HG02571 (cell line): ENCODE measurements around the gene QRICH2.
"Not testable (repeated sequence)": the region's sequence is repeated elsewhere in the genome, so short reads cannot be mapped to it uniquely, and the experiment has no call there.

ENCODE experiments used
- ATAC-seq: cut with Tn5 transposase; IDR thresholded peaks from one replicate; pipeline ENCODE4 v1.9.1; 2021; ENCODE audit warnings: mild to moderate bottlenecking, moderate library complexity; ENCODE audit not compliant: unreplicated experiment

Gene QRICH2, protein sequence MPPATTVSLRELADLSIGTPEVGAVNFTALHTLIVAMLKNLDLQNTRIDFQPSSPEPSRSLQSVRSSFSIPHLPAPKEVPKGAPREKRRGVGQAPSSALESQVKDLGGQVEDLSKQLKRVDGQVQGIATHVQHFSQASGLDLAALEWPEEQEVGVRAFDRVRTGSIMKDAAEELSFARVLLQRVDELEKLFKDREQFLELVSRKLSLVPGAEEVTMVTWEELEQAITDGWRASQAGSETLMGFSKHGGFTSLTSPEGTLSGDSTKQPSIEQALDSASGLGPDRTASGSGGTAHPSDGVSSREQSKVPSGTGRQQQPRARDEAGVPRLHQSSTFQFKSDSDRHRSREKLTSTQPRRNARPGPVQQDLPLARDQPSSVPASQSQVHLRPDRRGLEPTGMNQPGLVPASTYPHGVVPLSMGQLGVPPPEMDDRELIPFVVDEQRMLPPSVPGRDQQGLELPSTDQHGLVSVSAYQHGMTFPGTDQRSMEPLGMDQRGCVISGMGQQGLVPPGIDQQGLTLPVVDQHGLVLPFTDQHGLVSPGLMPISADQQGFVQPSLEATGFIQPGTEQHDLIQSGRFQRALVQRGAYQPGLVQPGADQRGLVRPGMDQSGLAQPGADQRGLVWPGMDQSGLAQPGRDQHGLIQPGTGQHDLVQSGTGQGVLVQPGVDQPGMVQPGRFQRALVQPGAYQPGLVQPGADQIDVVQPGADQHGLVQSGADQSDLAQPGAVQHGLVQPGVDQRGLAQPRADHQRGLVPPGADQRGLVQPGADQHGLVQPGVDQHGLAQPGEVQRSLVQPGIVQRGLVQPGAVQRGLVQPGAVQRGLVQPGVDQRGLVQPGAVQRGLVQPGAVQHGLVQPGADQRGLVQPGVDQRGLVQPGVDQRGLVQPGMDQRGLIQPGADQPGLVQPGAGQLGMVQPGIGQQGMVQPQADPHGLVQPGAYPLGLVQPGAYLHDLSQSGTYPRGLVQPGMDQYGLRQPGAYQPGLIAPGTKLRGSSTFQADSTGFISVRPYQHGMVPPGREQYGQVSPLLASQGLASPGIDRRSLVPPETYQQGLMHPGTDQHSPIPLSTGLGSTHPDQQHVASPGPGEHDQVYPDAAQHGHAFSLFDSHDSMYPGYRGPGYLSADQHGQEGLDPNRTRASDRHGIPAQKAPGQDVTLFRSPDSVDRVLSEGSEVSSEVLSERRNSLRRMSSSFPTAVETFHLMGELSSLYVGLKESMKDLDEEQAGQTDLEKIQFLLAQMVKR (N-terminal part only)

GRCh38 chr17:76307966-76308338 lies at the start of gene QRICH2:
Gene QRICH2, minus strand, starts transcription at chr17:76308276. Its CDS starts 278 bp downstream, at chr17:76307998.
- no peak for ATAC-seq

DNA sequence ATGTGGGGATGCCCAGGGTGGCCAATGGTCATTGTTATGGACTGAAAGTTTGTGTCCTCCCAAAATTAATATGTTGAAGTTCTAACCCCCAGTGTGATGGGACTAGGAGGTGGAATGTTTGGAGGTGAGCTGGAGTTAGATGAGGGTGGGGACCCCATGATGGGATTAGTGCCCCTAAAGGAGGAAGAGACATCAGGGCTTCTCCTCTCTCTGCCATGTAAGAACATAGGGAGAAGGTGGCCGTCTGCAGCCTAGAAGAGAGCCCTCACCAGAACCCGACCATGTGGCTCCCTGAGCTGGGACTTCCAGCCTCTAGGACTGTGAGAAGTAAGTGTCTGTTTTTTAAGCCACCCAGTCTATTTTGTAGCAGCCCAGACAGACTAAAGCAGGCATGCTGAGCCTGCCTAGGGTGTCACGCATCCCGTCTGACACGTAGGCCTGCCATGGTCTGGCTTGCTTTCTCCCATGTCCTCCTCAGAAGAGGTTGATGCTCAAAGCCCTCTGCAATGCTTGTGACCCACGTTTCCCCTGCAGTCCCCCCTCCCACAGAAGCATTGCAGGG lies 49.6 kb upstream of the QRICH2 start:
- no peak for ATAC-seq

- no peak for ATAC-seq
These were observed 48.9 kb upstream of the QRICH2 start for GRCh38 chr17:76356803-76357456.

- ATAC-seq, result no peak
These were observed 46.8 kb upstream of the QRICH2 start for GRCh38 chr17:76354747-76355310.

- ATAC-seq, result no peak
These were observed 46.2 kb upstream of the QRICH2 start for GRCh38 chr17:76354317-76354729.

GRCh38 chr17:76353599-76354316 lies 45.7 kb upstream of the QRICH2 start, which contains the start of gene PRPSAP1:
Gene PRPSAP1, minus strand, starts transcription at chr17:76353916. Its CDS starts 213 bp downstream, at chr17:76353703.
- ATAC-seq, result peak; percentile 85

DNA sequence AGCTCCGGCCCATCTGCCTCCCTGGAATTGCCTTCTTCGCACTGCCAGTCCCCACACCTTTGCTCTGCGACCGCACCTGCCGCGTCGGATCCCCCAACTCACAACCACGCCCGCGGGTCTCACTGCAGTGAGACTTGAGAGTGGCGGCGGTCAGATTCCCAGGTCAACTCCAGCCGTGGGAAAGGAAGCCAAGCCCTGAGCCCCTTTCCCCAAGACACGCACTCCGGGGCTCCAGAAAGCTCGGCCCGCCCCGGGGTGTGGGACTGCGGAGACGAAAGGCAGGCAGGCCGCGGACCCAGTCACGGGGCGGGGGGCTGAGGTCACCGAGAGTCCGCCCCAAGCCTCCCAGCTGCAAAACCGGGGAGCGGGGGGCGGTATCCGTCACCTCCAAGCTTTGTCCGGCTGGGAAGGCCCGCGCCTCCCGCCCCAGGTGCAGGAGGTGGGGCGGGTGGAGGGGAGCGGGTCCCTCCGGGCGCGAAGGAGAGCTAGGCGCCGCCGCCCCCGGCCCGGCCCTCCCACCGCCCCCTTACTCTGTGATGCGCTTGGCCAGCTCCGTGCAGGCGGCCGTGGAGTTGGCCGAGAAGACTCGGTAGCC lies 45.0 kb upstream of the QRICH2 start:
- ATAC-seq, result peak; percentile 15

DNA sequence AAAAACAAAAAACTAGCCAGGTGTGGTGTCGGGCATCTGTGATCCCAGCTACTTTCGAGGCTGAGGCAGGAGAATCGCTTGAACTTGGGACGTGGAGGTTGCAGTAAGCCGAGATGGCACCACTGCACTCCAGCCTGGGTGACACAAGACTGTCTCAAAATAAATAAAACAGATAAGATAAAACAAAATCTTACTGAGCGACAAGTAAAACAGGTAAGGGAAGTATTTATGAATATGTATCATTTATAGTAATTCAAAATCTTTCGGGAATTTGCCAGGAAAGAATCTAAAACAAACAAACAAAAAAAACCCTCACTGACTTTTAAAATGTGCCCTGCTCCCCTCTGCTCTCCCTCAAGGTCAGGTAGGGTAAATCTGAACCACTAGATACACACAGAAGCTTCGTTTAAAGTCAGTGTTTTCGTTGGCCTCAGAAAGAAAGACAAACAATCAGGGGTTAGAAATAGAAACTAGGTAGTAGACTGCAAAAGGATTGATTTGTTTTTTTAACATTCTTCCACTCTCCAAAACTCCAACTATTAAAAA lies 43.5 kb upstream of the QRICH2 start:
- ATAC-seq, result no peak

DNA sequence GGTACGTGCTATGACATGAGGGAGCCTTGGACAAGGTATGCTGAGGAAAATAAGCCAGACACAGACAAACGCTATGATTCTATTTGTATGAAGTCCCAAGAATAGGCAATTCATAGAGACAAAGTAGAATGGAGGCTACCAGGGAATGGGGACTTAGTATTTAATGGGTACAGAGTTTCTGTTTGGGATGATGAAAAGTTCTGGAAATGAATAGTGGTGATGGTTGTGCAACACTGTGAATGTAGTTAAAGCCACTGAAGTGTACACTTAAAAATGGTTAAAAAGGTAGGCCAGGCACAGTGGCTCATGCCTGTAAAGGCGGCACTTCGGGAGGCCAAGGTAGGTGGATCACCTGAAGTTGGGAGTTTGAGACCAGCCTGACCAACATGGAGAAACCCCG lies 42.4 kb upstream of the QRICH2 start:
- no peak for ATAC-seq

- not testable (repeated sequence) for ATAC-seq
These were observed 38.9 kb upstream of the QRICH2 start for GRCh38 chr17:76346936-76347335.

DNA sequence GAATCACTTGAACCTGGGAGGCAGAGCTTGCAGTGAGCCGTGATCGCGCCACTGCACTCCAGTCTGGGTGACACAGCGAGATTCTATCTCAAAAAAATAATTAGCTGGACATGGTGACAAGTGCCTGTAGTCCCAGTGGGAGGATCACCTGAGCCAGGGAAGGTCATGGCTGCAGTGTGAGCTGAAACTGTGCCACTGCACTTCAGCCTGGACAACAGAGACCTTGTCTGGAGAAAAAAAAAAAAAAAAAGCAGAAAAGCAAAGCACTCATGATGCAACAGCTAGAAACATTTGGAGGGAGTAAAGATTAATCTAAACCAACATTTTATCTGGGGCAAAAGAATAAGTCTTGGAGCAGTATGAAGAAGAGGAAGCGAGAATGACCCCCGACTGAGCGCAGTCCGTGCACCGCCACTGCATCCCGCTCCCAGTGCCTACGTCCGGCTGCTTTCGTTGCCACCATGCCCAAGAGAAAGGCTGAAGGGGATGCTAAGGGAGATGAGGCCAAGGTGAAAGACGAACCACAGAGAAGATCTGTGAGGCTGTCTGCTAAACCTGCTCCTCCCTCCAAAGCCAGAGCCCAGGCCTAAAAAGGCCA lies 37.4 kb upstream of the QRICH2 start:
- ATAC-seq, result no peak

DNA sequence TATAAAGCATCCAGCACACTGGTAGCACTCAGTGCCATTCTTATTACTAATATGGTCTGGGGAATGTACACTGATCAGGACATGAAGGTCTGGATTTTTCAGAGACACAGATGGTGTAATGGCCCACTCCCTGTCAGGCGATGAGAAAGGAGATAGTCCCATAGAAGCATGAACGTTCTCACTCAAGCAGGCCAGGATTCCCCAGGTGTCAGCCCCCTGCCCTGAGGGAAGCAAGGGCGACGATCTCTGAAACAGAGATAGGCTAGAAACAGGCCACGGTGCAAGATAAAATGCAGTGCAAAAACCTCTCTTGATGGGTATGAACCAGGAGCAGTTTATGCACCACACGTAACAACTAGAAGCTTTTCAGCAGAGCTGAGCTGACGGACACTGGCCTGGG lies 35.0 kb upstream of the QRICH2 start:
- ATAC-seq, result no peak

GRCh38 chr17:76341301-76341700 lies 33.2 kb upstream of the QRICH2 start:
- ATAC-seq, result no peak

- ATAC-seq, result no peak
These were observed 29.3 kb upstream of the QRICH2 start for GRCh38 chr17:76337413-76337777.

DNA sequence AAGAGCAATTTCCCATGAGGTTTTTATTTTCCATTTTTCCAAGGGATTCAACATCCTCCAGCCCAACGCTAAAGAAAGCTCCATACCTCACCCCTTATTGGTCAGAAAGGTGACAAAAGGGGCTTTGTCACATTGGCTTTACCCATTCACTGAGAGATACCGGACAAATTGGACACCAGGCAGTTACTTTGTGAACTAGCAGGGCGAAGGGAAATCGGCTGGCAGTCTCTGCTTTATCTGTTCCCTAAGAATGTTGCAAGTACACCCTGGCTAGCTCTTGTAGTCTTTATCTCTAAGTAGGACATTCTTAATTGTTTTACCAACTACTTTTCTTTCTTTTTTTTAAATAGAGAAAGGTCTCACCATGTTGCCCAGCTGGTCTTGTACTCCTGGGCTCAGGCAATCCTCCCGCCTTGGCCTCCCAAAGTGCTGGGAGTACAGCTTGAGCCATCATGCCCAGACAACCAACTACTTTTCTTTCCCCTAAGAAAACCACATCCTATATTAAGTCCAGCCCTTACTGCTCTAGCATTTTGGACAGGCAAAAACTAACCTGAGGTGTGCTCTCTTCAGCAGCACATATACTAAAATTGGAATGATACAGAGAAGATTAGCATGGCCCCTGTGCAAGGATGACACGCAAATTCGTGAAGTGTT lies 28.8 kb upstream of the QRICH2 start:
- no peak for ATAC-seq

DNA sequence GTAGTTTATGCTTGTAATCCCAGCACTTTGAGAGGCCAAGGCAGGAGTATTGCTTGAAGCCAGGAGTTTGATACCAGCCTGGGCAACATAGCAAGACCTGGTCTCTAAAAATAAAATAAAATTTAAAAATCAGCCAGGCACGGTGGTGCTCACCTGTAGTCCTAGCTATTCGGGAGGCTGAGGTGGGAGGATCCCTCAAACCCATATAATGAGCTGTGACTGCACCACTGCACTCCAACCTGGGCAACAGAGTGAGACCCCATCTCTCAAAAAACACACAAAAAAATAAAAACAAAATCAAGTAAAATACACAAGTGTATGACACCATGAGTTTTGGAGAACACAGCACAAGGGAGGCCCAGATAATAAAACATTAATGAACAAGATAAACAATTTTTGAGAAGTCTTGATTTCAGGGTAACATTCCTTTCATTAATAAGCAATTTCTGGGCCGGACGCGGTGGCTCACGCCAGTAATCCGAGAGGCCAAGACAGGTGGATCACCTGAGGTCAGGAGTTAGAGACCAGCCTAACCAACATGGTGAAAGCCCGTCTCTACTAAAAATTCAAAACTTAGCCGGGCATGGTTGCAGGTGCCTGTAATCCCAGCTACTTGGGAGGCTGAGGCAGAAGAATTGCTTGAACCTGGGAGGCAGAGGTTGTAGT lies 27.8 kb upstream of the QRICH2 start:
- ATAC-seq, result no peak
